ENCODE data around the gene PIK3IP1.

DNA sequence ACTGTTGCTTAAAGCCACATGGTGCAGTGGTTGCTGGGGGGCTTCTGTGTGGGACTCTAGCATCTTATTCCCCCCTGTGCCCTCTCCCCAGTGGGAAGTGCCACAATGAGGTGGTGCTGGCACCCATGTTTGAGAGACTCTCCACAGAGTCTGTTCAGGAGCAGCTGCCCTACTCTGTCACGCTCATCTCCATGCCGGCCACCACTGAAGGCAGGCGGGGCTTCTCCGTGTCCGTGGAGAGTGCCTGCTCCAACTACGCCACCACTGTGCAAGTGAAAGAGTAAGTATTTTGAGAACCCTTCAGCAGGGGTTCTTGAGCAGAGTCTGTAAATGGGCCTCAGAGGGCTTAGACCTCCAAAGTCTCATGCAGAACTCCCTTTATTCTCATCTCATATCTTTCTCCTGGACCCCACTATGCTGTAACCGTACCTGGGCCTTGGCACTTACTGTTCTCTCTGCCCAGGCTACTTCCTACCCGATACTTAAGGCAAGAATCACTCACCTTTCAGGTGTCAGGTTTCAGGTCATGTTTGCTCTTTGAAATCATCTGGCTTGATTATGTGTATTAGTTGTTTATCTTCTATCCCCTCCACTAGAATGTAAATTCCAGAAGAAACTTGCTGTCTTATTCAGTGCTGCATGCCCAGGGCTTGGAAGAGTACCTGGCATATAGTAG, 32.4 kb downstream of the PIK3IP1 start:
- no peak for TF ChIP-seq POLR2A (IDR thresholded peaks at IDR 0.05)
- TF ChIP-seq, protein P1, sequence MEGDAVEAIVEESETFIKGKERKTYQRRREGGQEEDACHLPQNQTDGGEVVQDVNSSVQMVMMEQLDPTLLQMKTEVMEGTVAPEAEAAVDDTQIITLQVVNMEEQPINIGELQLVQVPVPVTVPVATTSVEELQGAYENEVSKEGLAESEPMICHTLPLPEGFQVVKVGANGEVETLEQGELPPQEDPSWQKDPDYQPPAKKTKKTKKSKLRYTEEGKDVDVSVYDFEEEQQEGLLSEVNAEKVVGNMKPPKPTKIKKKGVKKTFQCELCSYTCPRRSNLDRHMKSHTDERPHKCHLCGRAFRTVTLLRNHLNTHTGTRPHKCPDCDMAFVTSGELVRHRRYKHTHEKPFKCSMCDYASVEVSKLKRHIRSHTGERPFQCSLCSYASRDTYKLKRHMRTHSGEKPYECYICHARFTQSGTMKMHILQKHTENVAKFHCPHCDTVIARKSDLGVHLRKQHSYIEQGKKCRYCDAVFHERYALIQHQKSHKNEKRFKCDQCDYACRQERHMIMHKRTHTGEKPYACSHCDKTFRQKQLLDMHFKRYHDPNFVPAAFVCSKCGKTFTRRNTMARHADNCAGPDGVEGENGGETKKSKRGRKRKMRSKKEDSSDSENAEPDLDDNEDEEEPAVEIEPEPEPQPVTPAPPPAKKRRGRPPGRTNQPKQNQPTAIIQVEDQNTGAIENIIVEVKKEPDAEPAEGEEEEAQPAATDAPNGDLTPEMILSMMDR (IDR thresholded peaks at IDR 0.05) = no peak
